ENCODE measurements around the gene SMARCC2.
"Not testable (repeated sequence)": the region's sequence is repeated elsewhere in the genome, so short reads cannot be mapped to it uniquely, and the experiment has no call there.

Gene SMARCC2

DNA sequence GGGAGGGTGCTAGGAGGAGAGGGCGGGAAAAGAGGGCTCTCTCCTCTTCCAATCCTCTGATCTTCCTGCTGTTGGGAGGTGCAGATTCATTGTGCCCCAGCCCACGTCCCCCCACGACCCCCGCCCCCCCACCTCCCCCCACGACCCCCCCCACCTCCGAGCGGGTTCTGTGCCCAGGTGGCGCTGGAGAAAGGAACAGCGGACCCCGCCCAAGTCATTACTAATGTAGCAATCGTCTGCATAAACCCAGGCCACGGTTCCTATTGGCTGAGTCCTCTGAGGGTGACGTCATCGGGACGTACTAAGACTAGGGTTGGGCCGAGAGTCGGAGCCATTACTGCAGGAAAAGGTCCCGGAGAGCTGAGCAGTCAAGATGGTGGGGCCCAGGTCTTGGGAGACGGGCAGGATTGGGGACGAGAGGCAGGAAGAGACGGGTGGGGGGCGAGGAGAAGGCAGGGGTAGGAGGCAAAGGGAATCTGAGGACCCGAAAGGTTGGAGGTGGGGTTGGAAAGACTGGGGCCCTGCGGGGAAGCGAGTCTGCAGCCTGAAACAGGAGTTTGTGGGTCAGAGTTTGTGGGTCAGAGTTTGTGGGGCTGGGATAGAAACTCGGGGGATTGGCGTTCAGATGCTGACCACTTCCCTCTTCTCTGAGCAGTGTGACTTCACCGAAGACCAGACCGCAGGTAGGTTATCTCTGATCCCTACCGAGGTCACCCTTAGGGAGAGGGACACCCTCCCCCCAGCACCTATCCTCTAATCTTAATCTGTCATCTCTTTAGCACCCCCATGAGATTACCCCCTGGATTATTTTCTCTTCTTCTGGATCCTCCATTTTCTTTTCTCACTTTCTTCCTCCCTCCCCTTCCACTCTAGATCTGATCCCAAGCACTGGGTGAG is 31.0 kb downstream of the SMARCC2 start, which contains the start of gene MYL6:
TSS of gene MYL6 (plus strand) at position 331 of the 897 bp plus-strand sequence. CDS start at position 374, 43 bp downstream.
- H3K4me2 ChIP-seq (ENCODE audit: low read depth, low read length): peak within 1 kb of the TSS; percentile 93
- H3K27ac ChIP-seq (ENCODE audit: low read length): peak within 1 kb of the TSS; percentile 86
- H3K9me2 ChIP-seq (replicated peaks; ENCODE audit: insufficient read depth, low read length): no peaks in the 10 kb centered on the region
- H3K36me3 ChIP-seq (replicated peaks; ENCODE audit: insufficient read depth, low read length): peaks cover 9% of the 10 kb centered on the region; the same call in 1 of the 2 replicates
- peaks cover 53% of the 10 kb centered on the region for H3K79me2 ChIP-seq (ENCODE audit: low read length)
- H3K4me3 ChIP-seq (ENCODE audit: low read length): peak within 1 kb of the TSS; percentile 69
- peaks cover 41% of the 10 kb centered on the region for H3F3A ChIP-seq (ENCODE audit: insufficient read depth, low read length)
- H4K20me1 ChIP-seq (ENCODE audit: insufficient read depth, low read length): peaks cover 3% of the 10 kb centered on the region; the same call in 1 of the 2 replicates
- no peaks in the 10 kb centered on the region for H3K27me3 ChIP-seq (replicated peaks; ENCODE audit: insufficient read depth, low read length)
- H3K9me3 ChIP-seq (replicated peaks; ENCODE audit: insufficient read depth, low read length): no peaks in the 10 kb centered on the region
- peak; percentile 99 for DNase-seq
- H2AFZ ChIP-seq (ENCODE audit: low read length): peak within 1 kb of the TSS; percentile 78
- H3K9ac ChIP-seq (ENCODE audit: low read length): peak within 1 kb of the TSS; percentile 90
- peaks cover 21% of the 10 kb centered on the region for H3K4me1 ChIP-seq (ENCODE audit: low read length)
- TF ChIP-seq EZH2 (optimal IDR thresholded peaks at IDR 0.05; ENCODE audit: low read depth, low read length) (no peak), EZH2phosphoT487 (IDR thresholded peaks at IDR 0.05; ENCODE audit: low read length) (no peak)
- TF ChIP-seq, protein P1, sequence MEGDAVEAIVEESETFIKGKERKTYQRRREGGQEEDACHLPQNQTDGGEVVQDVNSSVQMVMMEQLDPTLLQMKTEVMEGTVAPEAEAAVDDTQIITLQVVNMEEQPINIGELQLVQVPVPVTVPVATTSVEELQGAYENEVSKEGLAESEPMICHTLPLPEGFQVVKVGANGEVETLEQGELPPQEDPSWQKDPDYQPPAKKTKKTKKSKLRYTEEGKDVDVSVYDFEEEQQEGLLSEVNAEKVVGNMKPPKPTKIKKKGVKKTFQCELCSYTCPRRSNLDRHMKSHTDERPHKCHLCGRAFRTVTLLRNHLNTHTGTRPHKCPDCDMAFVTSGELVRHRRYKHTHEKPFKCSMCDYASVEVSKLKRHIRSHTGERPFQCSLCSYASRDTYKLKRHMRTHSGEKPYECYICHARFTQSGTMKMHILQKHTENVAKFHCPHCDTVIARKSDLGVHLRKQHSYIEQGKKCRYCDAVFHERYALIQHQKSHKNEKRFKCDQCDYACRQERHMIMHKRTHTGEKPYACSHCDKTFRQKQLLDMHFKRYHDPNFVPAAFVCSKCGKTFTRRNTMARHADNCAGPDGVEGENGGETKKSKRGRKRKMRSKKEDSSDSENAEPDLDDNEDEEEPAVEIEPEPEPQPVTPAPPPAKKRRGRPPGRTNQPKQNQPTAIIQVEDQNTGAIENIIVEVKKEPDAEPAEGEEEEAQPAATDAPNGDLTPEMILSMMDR (IDR thresholded peaks at IDR 0.05; ENCODE audit: low read length): no peak

DNA sequence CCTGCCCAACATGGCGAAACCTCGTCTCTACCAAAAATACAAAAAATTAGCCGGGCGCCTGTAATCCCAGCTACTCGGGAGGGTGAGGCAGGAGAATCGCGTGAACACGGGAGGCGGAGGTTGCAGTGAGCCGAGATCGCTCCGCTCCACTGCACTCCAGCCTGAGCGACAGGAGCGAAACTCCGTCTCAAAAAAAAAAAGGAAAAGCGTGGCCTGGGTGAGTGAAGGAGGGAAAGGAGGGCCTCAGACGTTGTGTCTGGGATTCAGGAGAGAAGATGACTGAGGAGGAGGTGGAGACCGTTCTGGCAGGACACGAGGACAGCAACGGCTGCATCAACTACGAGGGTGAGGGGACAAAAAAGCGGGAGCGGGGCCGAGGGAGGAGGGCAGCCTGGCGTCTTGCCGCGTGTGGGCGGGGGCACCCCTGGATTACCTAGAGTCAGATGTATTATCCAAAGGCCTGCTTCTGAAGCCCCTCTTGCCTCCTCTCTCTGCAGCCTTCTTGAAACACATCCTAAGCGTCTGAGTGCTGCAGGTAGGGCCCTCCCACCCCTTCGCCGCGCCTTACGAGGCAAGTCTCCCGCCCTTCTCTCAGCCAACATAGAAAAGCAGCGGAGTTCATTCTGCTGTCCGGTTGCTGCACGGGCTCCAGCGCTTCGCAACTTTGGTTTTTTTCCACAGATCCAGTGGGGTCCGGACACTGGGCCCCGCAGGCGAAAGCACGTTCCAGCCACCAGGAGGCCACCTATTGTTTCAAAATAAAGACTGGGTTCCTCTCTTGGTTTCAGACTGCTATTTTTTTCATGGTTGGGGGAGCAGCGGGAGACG is 31.9 kb downstream of the SMARCC2 start:
- Histone ChIP-seq H3K27me3 (replicated peaks; ENCODE audit: insufficient read depth, low read length) (no peaks in the 10 kb centered on the region), H3K4me1 (ENCODE audit: low read length) (peaks cover 26% of the 10 kb centered on the region), H3K9me2 (replicated peaks; ENCODE audit: insufficient read depth, low read length) (no peaks in the 10 kb centered on the region), H4K20me1 (ENCODE audit: insufficient read depth, low read length) (peaks cover 3% of the 10 kb centered on the region; the same call in 1 of the 2 replicates), H3K4me3 (ENCODE audit: low read length) (peak overlapping the region; percentile 68), H3K79me2 (ENCODE audit: low read length) (peaks cover 57% of the 10 kb centered on the region), H3F3A (ENCODE audit: insufficient read depth, low read length) (peaks cover 36% of the 10 kb centered on the region), H3K4me2 (ENCODE audit: low read depth, low read length) (peak overlapping the region; percentile 93), H3K27ac (ENCODE audit: low read length) (peak overlapping the region; percentile 80; the same call in 1 of the 2 replicates), H3K36me3 (replicated peaks; ENCODE audit: insufficient read depth, low read length) (peaks cover 9% of the 10 kb centered on the region; the same call in 1 of the 2 replicates), H3K9me3 (replicated peaks; ENCODE audit: insufficient read depth, low read length) (no peaks in the 10 kb centered on the region), H3K9ac (ENCODE audit: low read length) (peak overlapping the region; percentile 79), H2AFZ (ENCODE audit: low read length) (peak overlapping the region; percentile 78)
- DNase-seq: peak; percentile 83
- TF ChIP-seq, protein P1 (IDR thresholded peaks at IDR 0.05; ENCODE audit: low read length): peak; percentile 67
- TF ChIP-seq EZH2phosphoT487 (IDR thresholded peaks at IDR 0.05; ENCODE audit: low read length): no peak

DNA sequence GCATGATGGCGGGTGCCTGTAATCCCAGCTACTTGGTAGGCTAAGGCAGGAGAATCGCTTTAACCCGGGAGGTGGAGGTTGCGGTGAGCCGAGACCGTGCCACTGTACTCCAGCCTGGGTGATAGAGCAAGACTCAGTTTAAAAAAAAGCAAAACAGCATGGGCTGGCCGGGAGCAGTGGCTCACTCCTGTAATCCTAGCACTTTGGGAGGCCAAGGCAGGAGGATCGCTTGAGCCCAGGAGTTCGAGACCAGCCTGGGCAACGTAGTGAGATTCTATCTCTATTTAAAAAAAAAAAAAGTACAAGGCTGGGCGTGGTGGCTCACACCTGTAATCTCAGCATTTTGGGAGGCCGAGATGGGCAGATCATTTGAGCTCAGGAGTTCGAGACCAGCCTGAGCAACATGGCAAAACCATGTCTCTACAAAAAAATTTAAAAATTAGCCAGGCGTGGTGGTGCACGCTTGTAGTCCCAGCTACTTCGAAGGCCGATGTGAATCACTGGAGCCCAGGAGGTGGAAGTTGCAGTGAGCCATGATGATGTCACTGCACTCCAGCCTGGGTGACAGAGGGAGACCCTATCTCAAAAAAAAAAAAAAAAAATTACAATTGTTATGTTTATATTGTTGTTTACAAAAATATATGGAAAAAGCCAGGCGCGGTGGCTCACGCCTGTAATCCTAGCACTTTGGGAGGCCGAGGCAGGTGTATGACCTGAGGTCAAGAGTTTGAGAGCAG is 32.7 kb downstream of the SMARCC2 start:
- H3K27ac ChIP-seq (ENCODE audit: low read length); H2AFZ ChIP-seq (ENCODE audit: low read length); H3K9me3 ChIP-seq (replicated peaks; ENCODE audit: insufficient read depth, low read length); H3K36me3 ChIP-seq (replicated peaks; ENCODE audit: insufficient read depth, low read length); H3K9me2 ChIP-seq (replicated peaks; ENCODE audit: insufficient read depth, low read length); H4K20me1 ChIP-seq (ENCODE audit: insufficient read depth, low read length); DNase-seq; H3K27me3 ChIP-seq (replicated peaks; ENCODE audit: insufficient read depth, low read length): not testable (repeated sequence)
- peaks cover 50% of the 10 kb centered on the region for H3K79me2 ChIP-seq (ENCODE audit: low read length)
- peaks cover 36% of the 10 kb centered on the region for H3F3A ChIP-seq (ENCODE audit: insufficient read depth, low read length)
- peak overlapping the region; percentile 93; the same call in 1 of the 2 replicates for H3K4me2 ChIP-seq (ENCODE audit: low read depth, low read length)
- peaks cover 26% of the 10 kb centered on the region for H3K4me1 ChIP-seq (ENCODE audit: low read length)
- peak overlapping the region; percentile 79; the same call in 1 of the 2 replicates for H3K9ac ChIP-seq (ENCODE audit: low read length)
- 0 out of 2 replicates have a peak overlapping the region, but pooled peaks have one; percentile 68 for H3K4me3 ChIP-seq (ENCODE audit: low read length)

Measured in MM.1S (cell line).